Stimulated activated CD4-positive, alpha-beta T cell treated with anti-CD3 and anti-CD28 coated beads, TNF-alpha, amount 100 ng/mL, for 4 hours (primary cell): ENCODE results near the gene APLF.
"Not testable (repeated sequence)": the region's sequence is repeated elsewhere in the genome, so short reads cannot be mapped to it uniquely, and the experiment has no call there.

Experiments
- DNase-seq, 3 experiments: peaks; one replicate each; pipeline ENCODE4 v3.0.0-alpha.2; 2020; ENCODE audit warnings: low read depth in 3 of 3

Gene APLF

GRCh38 chr2:68475576-68475975 is 8.2 kb downstream of the APLF start:
- no peak for DNase-seq

GRCh38 chr2:68476454-68476853 is 9.1 kb downstream of the APLF start:
- DNase-seq, result no peak

GRCh38 chr2:68478688-68479087 is 11.3 kb downstream of the APLF start:
- no peak for DNase-seq

GRCh38 chr2:68482296-68482820 is 15.0 kb downstream of the APLF start:
- DNase-seq, result no peak

GRCh38 chr2:68483011-68483410 is 15.6 kb downstream of the APLF start:
- no peak for DNase-seq

GRCh38 chr2:68487773-68488355 is 20.5 kb downstream of the APLF start:
- no peak for DNase-seq

GRCh38 chr2:68488605-68489004 is 21.2 kb downstream of the APLF start:
- DNase-seq, result not testable (repeated sequence)

GRCh38 chr2:68489282-68489681 is 21.9 kb downstream of the APLF start:
- no peak for DNase-seq

- no peak for DNase-seq
These were observed 24.2 kb downstream of the APLF start for GRCh38 chr2:68491582-68491981.

GRCh38 chr2:68499133-68499532 is 31.7 kb downstream of the APLF start:
- DNase-seq, result no peak

GRCh38 chr2:68500649-68501048 is 33.3 kb downstream of the APLF start:
- DNase-seq, result no peak

GRCh38 chr2:68501768-68502167 is 34.4 kb downstream of the APLF start:
- DNase-seq, result no peak

- DNase-seq, result no peak
These were observed 38.3 kb downstream of the APLF start for GRCh38 chr2:68505603-68506159.

GRCh38 chr2:68506170-68506569 is 38.8 kb downstream of the APLF start:
- no peak for DNase-seq

- no peak for DNase-seq
These were observed 44.9 kb downstream of the APLF start for GRCh38 chr2:68512326-68512725.

GRCh38 chr2:68512966-68513365 is 45.6 kb downstream of the APLF start:
- DNase-seq, result no peak

GRCh38 chr2:68514316-68514929 is 47.0 kb downstream of the APLF start:
- no peak for DNase-seq

- DNase-seq, result no peak
These were observed 48.9 kb downstream of the APLF start for GRCh38 chr2:68516051-68516955.

- no peak for DNase-seq
These were observed 51.9 kb downstream of the APLF start for GRCh38 chr2:68519236-68519635.

GRCh38 chr2:68521037-68521436 is 53.7 kb downstream of the APLF start:
- no peak for DNase-seq

GRCh38 chr2:68526943-68527342 is 59.6 kb downstream of the APLF start:
- not testable (repeated sequence) for DNase-seq
